GM18909 (cell line): ENCODE results near the gene MTRR.

Source experiments
- ATAC-seq: cut with Tn5 transposase; IDR thresholded peaks from one replicate; pipeline ENCODE4 v1.9.1; 2021; ENCODE audit warnings: mild to moderate bottlenecking; ENCODE audit not compliant: unreplicated experiment, poor library complexity

MTRR gene

DNA sequence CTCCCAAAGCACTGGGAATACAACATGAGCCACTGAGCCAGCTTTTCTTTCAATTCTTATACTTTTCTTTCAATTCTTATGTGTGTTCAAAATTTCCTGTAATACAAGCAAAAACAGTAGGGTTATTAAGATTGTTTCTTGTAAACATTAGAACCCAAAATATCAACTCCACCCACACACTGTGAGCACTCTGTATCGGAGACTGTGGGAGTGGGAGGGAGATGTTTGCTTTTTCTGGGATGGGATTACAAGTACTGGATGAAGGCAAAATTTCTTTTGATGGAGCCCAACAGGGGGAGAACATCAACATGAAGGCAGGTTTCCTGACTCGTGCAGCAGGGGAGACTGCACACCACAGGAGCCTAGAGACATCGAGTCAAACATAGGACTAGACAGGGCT is 13.3 kb upstream of the MTRR start:
- ATAC-seq = no peak

DNA sequence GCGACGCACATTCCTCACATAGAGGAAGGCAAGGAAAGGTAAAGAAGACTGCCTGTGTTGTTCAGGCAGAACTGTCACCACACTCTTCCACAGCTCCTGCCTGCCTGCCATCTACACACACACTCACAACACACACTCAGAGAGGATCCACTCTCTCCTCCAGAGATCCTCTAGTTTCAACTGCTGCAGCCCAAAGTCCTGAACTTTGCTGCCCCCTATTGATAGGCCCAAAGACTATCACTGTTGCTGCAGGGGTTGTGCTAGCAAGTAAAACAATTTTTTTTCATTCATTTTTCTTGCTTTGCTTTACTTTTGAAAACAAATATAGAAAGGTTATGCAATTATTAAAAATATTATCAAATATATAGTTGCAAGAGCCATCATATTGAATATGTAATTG is 12.1 kb upstream of the MTRR start:
- ATAC-seq = no peak

DNA sequence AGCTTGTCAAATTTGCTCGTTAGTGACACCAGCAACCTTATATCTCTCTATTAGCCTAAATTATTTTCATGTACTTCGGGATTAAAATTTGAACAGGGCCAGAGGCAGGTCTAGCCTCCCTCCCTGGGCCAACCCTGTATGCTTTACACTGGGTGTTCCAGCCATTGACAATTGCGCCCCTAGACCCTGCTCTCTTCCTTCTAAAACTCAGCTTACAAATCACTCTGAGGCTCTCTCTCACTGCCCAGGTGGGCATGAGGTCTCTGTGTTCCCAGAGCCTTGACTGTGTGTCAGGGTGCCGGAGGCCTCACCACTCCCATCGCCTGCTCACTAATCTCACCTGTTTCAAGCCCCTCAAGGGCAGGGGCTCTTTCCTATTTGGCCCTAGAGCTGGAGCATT is 11.6 kb upstream of the MTRR start:
- ATAC-seq = no peak

DNA sequence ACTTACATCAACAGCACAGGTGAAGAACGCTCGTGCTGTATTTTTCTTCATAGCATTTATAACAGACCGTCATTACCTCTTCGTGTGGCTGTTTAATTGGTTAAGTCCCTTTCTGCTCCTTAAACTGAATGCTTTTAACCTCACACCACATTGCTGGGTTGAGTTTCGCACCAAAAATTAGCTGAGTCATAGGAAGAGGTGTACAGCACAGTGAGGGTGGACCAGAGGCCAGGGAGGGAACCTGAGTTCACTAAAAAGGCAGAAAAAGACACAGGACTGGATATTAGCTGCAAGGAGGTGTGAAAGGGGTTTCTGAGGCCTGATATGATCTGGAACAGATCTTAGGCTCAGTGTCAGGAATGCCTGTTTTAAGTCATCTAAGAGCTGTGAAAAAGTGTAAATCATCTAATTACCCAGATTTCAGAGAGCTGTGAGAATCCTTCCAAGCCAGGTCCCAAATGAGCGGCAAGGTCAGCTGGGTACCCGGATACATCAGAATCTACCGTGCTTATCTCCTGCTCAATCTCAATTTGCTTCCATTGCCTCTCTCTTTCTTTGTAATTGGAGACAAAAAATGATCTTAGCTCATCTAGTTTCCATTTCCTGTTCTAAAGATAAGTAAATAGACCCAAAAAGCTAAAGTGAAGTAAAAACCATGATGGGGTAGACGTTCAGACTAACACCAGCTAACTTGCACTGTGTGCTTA is 10.9 kb upstream of the MTRR start:
- ATAC-seq = no peak

DNA sequence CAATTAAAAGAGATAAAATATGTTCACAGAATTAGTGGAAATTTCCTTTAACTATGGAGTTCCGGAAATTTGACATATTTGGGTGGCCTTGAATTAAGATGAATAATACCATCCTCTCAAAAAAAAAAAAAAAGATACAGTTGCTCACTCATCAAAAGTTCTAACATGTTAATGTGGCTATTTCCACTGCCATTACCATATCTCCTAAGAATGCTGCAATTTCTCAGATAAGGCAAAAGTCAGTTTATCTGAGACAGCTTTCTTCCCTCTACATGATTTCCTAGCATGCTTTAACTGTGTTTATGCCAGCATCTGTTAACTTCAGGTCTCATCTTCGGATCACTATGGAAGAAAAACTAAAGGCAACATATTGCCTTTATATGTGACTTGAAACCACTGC is 2.8 kb upstream of the MTRR start:
- ATAC-seq = no peak

DNA sequence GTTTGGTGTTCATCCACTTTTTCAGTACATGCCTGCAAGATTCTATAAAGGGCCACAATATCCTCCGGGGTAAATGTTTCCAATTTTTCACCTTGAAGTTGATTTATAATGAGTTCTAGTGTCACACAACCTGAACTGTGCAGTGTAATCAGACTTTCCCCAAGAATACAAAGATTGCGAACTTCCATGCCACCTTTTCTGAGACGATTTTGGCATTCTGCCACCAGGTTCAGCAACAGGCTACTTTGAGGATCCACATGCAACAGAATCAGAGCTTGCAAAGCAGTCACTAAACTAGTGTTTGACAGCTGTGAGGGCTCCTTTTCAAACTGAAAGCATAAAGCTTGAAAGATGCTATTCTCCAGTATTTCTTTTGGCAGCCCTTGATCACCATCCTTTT is 1.7 kb upstream of the MTRR start:
- no peak for ATAC-seq

DNA sequence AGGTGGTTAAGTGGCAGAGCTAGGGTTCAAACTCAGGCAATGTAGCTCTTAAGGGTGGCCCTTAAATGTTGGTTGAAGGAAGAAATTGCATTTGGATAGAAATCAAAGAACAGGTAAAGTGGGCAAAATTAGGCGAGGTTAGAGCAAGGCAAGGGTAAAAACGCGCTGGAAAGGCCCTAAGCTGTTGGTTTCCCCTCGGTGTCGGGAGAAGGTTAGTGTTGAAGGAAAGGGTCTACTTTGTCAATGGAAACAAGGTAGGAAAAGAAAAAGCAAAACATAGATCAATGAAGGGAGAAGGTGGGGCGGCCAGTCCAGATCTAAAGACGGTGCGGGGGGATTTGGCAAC is 548 bp upstream of the MTRR start:
- no peak for ATAC-seq

DNA sequence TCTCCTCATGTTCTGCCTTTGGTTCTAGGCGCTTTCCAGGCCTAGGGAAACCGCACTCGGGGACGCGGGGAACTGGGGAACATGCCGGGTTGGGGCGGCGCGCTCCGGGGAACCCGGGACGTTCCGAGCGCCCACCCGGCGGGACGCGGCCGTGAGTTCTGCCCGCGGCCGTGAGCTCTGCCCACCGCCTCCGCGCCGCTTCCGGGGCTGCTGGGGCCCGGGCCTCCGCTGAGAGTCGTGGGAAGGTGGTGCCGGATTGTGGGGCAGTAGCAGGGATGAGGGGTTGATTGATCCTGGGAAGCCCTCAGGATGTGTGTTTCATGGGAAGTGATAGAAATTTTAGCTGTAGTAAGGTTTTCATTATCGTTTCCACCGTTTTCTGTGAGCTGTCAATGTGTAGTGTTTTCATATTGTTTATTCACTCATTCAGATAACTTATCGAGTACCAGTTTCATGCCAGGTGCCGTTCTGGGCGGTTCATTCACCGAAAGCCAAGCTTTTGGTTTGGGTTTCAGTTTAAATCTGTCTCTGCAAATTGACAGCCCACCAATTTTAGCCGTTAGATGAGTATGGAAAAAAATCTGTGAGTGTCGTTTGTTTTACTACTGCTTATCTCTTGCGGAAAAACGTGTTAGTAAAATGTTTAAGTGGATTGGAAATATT is 657 bp downstream of the MTRR start:
- peak; percentile 34 for ATAC-seq

DNA sequence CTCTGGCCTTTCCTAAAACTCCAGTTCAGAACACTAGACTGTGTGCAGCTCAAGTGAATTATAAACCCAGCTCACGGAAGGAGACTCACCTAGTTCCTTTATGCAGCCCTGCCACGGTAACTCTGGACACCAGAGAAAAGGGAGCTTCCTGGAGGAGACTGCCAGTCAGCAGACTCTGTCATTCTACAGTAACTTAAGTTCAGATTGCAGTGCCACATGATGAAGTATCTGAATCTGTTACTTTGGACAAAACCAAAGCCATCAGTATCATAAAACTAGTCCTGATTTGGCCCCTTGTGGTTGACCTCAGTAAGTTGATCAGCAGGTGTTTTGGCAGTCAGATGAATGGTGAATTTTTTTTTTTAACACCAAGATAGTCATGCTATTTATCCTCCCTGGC is 2.7 kb downstream of the MTRR start:
- peak; percentile 32 for ATAC-seq

DNA sequence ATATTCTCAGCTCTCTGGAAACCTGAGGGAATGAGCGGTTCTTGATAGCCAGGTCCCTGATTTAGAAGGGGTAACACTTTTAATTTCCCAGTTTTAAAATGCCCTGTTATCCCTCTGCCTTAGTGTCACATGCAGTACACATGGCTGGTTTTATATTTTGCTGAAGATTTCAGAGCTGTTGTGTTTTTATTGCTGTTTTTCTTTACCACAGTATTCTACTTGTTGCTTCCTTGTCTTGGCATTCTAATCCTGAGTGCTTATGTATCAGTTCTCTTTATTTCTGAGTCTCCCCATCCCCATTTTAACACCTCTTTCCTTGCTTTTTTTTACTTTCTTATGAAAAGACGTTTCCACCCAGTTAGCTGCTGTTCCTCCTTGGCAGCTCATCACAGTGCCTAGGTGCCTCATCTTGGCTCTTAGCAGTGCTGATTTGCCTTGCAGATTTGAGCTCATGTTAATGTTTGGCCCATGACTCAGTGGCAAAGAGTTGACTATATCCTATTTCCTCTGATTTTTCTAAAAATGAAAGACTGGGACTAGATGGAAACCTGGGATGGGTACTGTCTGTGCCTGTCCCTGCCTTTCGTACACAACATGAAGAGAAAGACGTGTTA is 3.7 kb downstream of the MTRR start:
- no peak for ATAC-seq

DNA sequence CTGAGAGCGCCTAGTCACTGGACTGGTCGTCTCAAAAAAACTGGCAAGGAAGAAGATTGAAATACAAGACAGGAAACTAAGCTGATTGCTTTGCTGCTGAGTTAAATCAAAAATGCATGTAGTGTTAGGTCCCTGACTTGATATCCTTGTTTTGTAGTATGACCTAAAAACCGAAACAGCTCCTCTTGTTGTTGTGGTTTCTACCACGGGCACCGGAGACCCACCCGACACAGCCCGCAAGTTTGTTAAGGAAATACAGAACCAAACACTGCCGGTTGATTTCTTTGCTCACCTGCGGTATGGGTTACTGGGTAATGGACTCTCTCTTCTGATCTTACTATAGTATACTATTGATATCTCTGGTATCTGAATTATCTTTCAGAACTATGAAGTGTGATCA is 4.3 kb downstream of the MTRR start:
- no peak for ATAC-seq

DNA sequence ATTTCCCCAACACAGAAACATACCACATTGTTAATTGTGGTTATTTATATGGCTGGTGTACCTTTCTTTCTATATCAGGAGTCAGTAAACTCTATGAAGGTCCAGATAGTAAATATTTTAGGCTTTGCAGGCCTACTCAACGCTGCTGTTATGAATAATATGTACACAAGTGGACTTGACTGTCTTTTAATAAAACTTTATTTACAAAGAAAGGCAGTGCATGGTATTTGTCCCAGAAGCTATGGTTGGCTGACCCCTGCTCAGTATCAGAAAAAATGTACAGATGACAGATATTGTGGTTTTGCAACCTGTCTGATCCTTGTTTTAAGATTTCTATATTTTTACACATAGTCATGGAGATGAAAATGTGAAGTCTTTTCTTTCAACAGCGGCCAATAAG is 5.7 kb downstream of the MTRR start:
- ATAC-seq = no peak

DNA sequence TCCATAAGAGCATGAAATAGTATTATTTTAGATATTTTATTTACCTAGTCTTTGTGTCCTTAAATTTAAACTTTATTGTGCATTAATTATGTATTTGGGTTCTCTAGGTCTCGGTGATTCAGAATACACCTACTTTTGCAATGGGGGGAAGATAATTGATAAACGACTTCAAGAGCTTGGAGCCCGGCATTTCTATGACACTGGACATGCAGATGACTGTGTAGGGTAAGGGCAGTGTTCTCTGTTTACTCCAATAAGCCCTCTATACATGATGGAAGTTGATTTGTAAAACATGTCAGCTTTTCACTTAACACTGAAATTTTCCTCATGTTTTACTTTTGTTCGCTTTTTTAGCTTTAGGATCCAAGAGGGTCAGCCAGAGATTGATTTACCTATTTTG is 6.2 kb downstream of the MTRR start:
- no peak for ATAC-seq

DNA sequence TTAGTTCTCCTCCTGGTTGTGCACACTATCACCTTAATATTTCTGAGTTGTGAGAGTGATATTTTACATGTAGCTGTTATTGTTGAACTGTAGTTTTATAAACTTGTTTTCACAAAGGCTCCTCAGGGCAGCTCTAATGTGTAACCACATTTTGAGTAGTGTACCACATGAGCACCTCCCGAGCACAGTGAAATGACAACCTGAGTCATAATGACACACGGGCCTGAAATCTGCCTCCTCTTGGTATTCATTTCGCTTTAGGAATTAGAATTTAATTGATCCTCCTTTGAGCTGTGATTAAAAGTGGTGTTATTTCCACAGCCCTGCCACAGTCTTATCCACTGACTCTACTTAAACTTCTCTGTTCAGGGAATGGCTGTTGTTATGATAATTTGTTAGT is 7.9 kb downstream of the MTRR start:
- peak; percentile 51 for ATAC-seq

DNA sequence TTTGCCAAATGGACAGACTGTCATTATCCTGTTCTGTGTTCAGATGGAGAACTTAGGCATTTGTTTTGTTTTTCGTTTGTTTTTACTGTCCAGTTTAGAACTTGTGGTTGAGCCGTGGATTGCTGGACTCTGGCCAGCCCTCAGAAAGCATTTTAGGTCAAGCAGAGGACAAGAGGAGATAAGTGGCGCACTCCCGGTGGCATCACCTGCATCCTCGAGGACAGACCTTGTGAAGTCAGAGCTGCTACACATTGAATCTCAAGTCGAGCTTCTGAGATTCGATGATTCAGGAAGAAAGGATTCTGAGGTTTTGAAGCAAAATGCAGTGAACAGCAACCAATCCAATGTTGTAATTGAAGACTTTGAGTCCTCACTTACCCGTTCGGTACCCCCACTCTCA is 8.9 kb downstream of the MTRR start:
- ATAC-seq = no peak

DNA sequence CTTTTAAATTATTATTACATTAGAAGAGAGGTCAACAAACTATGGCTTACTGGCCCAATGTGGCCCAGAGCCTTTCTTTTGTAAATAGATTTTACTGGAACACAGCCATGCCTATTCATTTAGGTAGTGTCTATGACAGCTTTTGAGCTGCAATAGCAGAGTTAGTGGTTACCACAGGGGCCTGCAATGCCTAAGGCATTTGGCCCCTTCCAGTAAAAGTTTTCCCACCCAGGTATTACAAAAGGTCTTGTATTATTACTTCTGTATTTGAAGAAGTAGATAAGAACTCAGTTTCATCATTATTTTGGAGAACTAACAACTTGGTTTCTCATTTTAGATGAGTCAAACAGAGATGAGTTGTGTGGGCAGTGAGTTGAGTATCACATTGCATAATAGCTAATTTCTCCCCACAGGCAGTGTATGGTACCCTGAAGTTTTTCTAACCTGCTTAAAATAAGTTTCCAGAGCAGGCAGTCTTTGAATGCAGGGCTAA is 9.5 kb downstream of the MTRR start:
- peak; percentile 97 for ATAC-seq

DNA sequence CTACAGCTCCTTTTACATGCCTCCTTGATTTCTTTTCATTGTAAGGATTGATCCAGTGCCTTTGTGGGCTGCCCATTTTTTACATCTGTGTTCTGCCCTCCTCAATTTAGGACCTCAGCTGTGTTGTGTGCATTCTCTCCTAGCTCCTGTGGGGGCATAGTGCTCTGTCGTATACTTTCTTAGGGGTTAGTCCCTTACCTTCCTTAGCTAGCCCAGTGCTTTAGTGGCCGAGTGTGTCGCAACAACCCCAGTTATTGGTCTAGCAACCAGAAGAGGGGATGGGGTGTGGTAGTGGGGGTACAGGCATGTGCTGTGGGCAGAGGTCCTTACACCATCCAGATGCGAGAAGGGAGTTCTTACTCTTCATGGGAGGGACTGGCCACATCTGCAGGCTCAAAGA is 12.1 kb downstream of the MTRR start:
- ATAC-seq = no peak

DNA sequence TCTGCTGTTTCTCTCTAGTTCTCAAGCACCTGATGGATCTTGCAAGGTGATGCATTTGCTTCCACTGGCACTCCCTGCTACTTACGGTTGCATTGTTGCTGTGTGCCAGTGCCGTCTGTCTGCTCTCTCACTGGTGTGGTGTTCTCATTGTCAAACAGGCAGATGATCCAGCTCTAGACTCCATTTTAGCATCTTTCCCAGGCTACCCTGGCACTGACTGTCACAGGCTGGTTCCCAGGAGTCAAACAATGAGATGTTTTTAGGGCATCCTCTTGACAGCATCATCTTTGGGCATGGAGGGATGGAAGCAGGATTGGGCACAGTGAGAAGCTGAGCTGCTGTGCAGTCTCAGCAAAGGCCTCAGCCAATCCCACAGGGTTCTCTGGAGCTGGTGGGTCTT is 12.9 kb downstream of the MTRR start:
- ATAC-seq = no peak

DNA sequence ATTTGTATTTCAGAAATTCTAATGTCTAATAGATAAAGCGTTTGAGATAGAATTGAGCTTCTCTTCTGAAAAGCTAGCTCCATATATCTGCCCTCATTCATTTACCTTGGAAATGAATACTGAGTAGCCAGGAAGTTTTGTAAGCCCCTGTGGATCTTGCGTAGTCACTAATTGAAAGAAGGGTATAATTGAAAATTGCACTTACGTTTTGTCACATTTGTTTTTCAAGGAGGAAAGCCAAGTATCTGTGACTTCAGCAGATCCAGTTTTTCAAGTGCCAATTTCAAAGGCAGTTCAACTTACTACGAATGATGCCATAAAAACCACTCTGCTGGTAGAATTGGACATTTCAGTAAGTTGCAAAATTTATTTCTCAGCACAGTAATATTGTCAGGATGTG is 14.0 kb downstream of the MTRR start:
- ATAC-seq = no peak

DNA sequence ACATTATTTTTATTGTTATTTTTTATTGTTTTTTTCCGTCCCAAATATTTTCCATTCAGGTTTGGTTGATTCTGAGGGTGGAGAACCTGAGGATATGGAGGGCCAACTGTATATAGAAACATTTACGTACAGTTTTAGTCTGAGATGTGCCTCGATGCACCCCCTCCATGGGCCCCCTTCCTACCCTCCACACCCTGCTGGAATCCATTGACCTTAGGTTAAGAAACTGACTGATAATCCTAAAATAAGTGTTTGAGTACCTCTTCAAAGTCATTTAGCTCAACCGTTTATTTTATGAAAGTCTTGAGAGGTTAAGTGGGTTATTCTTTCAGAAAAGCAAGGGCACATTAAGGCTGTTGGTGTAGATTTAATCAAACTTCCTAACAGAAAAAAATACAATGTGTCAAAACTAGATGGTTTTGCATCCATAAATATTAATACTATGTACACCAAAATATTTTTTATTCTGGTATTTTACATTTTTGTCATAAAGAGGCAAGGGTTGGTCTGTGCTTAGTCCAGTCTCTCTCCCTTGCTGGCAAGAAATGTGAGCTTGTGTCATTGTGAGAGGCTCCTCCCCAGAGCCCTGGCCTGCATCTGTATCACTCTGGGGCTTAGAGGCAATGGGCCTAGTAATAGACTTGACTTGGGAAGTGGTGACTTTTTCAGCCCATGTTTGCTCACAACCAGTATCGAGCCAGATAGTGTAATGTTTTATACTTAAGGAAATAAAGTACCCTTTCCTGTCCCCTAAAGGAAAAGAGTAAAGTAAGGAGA is 15.7 kb downstream of the MTRR start:
- ATAC-seq = no peak

DNA sequence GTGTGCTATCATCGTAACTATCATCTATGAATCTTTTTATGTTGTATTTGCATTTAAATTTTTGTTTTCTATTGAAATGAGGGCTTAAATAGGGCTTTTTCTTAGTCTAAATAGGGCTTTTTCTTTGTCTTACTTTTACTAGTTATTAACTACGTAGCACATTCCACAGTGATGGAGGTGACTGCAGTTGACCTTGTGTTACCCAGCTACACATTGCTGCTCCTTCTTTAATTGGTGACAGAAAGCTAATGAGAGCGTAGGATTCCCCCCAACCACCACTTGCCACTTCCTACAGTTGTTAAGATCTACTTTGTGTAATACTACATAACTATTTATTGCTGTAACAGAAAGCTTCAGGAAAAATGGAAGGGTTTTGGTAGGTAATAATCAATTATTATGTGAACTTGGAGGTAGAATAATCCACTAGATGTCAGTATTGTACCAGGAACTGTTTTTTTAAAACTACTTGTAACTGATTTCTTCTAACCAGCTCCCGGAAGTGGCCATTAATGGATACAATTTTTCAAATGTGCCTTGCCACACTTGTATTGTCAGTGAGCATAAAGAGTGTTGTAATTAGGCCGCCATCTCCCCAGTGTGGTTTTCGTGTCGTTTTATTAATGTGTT is 18.0 kb downstream of the MTRR start:
- peak; percentile 66 for ATAC-seq
